ENCODE data around the gene KIFC3.

The KIFC3 gene

DNA sequence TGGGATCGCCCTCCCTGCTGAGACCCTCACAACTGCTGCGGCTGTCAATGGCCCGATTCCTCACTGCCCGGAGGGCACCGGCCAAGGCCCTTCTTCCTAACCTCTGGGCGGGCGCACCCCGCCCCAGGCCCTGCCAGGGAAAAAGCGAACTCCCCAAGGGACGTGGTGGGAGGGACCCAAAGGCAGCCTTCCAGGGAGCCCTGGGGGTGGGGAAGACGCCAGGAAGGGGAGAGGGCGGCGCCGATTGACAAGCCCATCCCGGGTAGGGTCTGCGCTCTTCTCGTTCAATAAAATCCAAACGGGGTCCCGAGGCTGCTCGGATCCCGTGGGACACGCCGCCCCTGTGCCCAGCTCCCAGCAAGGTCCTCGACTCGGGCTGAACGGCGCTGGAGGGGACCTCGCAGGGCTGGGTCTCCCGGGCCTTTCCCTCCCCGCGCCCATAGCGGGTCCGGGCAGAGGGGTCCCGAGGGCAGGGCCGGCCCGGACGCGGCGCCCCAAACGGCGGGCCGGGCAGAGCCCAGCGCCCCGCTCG lies 416 bp downstream of the KIFC3 start:
- DNase-seq (ENCODE audit: low read depth), result no peak
- H3K4me3 ChIP-seq (replicated peaks; ENCODE audit: low read depth, low read length), result peak overlapping the region; percentile 70
- TF ChIP-seq, protein P1, sequence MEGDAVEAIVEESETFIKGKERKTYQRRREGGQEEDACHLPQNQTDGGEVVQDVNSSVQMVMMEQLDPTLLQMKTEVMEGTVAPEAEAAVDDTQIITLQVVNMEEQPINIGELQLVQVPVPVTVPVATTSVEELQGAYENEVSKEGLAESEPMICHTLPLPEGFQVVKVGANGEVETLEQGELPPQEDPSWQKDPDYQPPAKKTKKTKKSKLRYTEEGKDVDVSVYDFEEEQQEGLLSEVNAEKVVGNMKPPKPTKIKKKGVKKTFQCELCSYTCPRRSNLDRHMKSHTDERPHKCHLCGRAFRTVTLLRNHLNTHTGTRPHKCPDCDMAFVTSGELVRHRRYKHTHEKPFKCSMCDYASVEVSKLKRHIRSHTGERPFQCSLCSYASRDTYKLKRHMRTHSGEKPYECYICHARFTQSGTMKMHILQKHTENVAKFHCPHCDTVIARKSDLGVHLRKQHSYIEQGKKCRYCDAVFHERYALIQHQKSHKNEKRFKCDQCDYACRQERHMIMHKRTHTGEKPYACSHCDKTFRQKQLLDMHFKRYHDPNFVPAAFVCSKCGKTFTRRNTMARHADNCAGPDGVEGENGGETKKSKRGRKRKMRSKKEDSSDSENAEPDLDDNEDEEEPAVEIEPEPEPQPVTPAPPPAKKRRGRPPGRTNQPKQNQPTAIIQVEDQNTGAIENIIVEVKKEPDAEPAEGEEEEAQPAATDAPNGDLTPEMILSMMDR (IDR thresholded peaks at IDR 0.05; ENCODE audit: low read length, missing control alignments), result no peak

DNA sequence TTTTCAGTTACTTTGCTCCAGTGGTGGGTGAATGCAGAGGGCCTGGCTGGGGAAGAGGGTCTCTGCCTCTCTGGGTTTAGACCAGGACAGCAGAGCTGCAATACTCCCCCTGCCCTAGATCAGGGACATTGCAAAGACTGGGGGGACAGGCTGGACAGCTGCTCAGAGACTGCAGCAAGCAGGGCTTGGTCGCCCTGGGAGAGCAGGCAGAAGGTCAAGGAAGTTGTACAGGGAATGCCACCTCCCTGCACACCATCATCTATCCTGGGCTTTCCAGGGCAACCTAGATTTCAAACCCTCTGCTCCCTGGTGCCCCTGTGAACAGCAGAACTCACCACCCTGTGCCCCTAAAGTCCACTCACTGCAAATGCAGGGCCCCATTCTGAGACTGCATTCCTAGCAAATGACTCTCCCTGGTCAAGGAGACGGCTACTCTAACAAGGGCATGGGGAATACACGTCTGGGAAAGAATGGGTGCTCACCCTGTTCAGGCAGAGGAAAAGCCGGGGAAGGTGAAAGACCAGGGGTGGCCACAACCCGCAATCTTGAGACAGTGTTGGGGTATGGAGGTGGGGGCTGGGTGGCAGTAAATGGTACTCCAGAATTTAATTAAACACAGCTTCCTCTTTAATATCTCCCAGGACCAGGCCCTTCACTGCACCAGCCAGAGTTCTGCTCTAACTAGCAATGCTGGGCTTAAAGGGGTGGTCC lies 1.0 kb downstream of the KIFC3 start:
- TF ChIP-seq, protein P1 (IDR thresholded peaks at IDR 0.05; ENCODE audit: low read length, missing control alignments), result no peak
- peak overlapping the region; percentile 70 for H3K4me3 ChIP-seq (replicated peaks; ENCODE audit: low read depth, low read length)
- DNase-seq (ENCODE audit: low read depth), result peak; percentile 69

DNA sequence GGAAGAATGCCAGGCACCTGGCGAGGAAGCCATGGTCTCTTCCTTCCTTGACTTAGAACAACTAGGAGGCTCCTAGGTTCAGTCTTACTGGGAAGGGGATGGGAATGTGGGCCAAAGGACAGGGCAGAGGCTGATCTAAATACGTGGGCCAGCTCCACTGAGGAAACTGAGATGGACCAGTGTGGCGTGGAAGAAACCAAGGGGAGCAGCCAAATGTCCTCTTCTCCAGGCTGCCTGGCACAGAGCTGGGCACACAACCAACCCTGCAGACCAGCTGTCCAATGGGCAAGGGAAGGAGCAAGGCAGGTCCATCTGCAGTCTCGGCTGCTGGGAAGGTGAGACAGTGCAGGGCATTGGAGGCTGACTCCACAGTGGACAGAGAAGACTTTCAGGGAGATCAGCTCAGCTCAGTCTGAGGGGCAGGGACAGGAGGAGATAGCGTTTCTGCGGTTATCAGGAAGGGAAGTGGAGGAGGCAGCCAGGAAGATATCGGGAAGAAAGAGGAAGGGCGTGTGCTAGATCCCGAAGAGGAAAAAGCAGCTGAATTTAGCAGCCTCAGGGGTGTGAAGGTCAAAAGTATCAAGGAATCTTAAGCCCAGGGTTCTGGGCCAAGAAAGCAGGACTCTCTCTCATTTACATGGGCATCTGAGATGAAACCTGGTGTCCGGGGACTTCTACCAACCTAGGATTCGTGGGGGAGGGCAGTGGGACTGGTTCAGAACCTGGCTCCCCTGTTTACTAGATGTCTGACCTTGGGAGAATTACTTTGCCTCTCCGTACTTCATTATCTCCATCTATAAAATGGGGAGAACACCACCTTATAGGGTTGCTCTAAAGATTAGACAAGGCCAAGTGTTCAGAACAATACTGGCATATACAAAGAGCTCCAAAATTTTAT lies 1.8 kb downstream of the KIFC3 start:
- H3K4me3 ChIP-seq (replicated peaks; ENCODE audit: low read depth, low read length), result peak overlapping the region; percentile 70
- DNase-seq (ENCODE audit: low read depth), result no peak
- TF ChIP-seq, protein P1 (IDR thresholded peaks at IDR 0.05; ENCODE audit: low read length, missing control alignments), result no peak

GRCh38 chr16:57799600-57800199 lies 2.6 kb downstream of the KIFC3 start:
- H3K4me3 ChIP-seq (replicated peaks; ENCODE audit: low read depth, low read length), result no peak overlapping the region
- DNase-seq (ENCODE audit: low read depth), result no peak
- TF ChIP-seq, protein P1 (IDR thresholded peaks at IDR 0.05; ENCODE audit: low read length, missing control alignments), result no peak

- TF ChIP-seq, protein P1 (IDR thresholded peaks at IDR 0.05; ENCODE audit: low read length, missing control alignments), result no peak
- H3K4me3 ChIP-seq (replicated peaks; ENCODE audit: low read depth, low read length), result no peak overlapping the region
- no peak for DNase-seq (ENCODE audit: low read depth)
These were observed 3.2 kb downstream of the KIFC3 start for GRCh38 chr16:57798953-57799599.

DNA sequence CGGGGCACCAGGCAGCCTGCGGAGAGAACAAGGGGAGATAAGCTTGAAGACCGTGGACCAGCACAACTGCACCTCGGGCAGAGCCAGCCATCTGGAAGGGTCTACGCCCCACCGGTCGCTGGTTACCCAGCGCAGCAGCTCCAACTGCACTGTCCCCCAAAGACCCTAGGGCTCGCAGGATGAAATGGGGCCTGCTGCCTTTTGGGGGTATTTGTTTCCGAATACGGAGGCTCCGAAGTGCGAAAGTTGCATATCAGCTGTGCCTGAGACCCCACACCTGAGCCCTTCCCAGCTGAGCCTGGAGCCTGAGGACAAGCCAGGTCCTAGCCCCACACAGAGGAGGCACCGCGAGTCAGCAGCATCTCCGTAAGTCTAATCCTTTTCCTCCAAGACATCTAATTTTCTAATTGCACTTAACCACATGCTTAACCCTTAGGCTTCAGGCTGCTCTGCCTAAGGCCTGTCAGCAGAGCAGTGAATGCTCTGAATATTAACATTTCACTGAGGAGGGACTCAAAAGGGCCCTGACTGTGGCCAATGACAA lies 4.0 kb downstream of the KIFC3 start:
- no peak for DNase-seq (ENCODE audit: low read depth)
- TF ChIP-seq, protein P1 (IDR thresholded peaks at IDR 0.05; ENCODE audit: low read length, missing control alignments), result no peak
- H3K4me3 ChIP-seq (replicated peaks; ENCODE audit: low read depth, low read length), result no peak overlapping the region

All from fibroblast of pulmonary artery (primary cell).